HG02885 (cell line): Measurements from ENCODE around the gene CRLF2.
"Not testable (repeated sequence)": the region's sequence is repeated elsewhere in the genome, so short reads cannot be mapped to it uniquely, and the experiment has no call there.

Experiments
- ATAC-seq: cut with Tn5 transposase; IDR thresholded peaks from one replicate; pipeline ENCODE4 v1.9.1; 2021; ENCODE audit warnings: mild to moderate bottlenecking; ENCODE audit not compliant: unreplicated experiment, poor library complexity

The CRLF2 gene

GRCh38 chrX:1171915-1172314 lies 40.5 kb downstream of the CRLF2 start:
- not testable (repeated sequence) for ATAC-seq

GRCh38 chrX:1170243-1170642 lies 42.2 kb downstream of the CRLF2 start:
- no peak for ATAC-seq

GRCh38 chrX:1169189-1169588 lies 43.3 kb downstream of the CRLF2 start:
- no peak for ATAC-seq

GRCh38 chrX:1167918-1168481 lies 44.4 kb downstream of the CRLF2 start:
- ATAC-seq: no peak

- ATAC-seq: no peak
Observed at GRCh38 chrX:1167466-1167865, 45.0 kb downstream of the CRLF2 start.

GRCh38 chrX:1165535-1166196 lies 46.8 kb downstream of the CRLF2 start:
- ATAC-seq: no peak

- no peak for ATAC-seq
Observed at GRCh38 chrX:1164322-1165288, 47.8 kb downstream of the CRLF2 start.

- ATAC-seq: no peak
Observed at GRCh38 chrX:1163231-1163630, 49.2 kb downstream of the CRLF2 start.

- ATAC-seq: no peak
Observed at GRCh38 chrX:1162119-1162916, 50.1 kb downstream of the CRLF2 start.

- ATAC-seq: no peak
Observed at GRCh38 chrX:1159548-1159947, 52.9 kb downstream of the CRLF2 start.

- not testable (repeated sequence) for ATAC-seq
Observed at GRCh38 chrX:1156681-1157455, 55.6 kb downstream of the CRLF2 start.

- ATAC-seq: no peak
Observed at GRCh38 chrX:1153940-1154339, 58.5 kb downstream of the CRLF2 start.

GRCh38 chrX:1152090-1152489 lies 60.4 kb downstream of the CRLF2 start:
- no peak for ATAC-seq

- ATAC-seq: no peak
Observed at GRCh38 chrX:1151378-1152077, 60.9 kb downstream of the CRLF2 start.

- ATAC-seq: no peak
Observed at GRCh38 chrX:1150569-1151347, 61.7 kb downstream of the CRLF2 start.

GRCh38 chrX:1147611-1148515 lies 64.6 kb downstream of the CRLF2 start:
- ATAC-seq: no peak

GRCh38 chrX:1144293-1144692 lies 68.2 kb downstream of the CRLF2 start:
- no peak for ATAC-seq
